HCT116 (cell line): ENCODE data around the gene MT4. TPM values are rescaled to one million over a fixed set of nuclear protein-coding genes. Genes with fewer than 3 reads are reported as not detected.
A peak's percentile ranks its signal among the peaks of the same experiment; 100 is the strongest.

Source experiments
- ATAC-seq: fragments of 200-7000 bp; cut with Tn5 transposase; 2 replicates; pipeline ENCODE4 v1.9.1; 2020; ENCODE audit warnings: mild to moderate bottlenecking, moderate library complexity
- BruUV-seq: library from RNA; stranded (reverse); fragments of 400-500 nt; replicated peaks from 2 replicates; lab custom pipeline; 2021; lab: Mats Ljungman, UMichigan
- CTCF ChIA-PET: fragments of 300-600 bp; sonication (Branson Sonifier 250); formaldehyde crosslinking; loops from one replicate; lab custom pipeline; 2021; ENCODE audit warnings: antibody characterized with exemption; lab: Charles Lee
- POLR2A ChIA-PET: fragments of 300-600, 350-600 bp; sonication (Branson Sonifier 250); formaldehyde crosslinking; loops from one replicate; lab custom pipeline; 2021; ENCODE audit warnings: antibody characterized with exemption; lab: Charles Lee
- RAD21 ChIA-PET, 2 experiments: fragments of 300-600 bp; sonication (Branson Sonifier 250); formaldehyde crosslinking; loops; one replicate each; lab custom pipeline; 2023; ENCODE audit warnings: low total read pairs in 2 of 2; ENCODE audit not compliant: uncharacterized antibody in 2 of 2, unreplicated experiment in 2 of 2, low non-redundant PET in 1 of 2; lab: Charles Lee
- DNase-seq: peaks from one replicate; pipeline ENCODE4 v3.0.0-alpha.2; 2010; ENCODE audit warnings: low read depth, low spot score
- H2AFZ ChIP-seq: fragments of 200-600 bp; shearing (Covaris generic), sonication (generic); 2 replicates; pipeline ENCODE4 v1.6.1; 2017; ENCODE audit warnings: low read depth, mixed run types, mixed read lengths, antibody characterized with exemption, low read length; ENCODE audit not compliant: poor library complexity, severe bottlenecking
- H3K27ac ChIP-seq: 2 replicates; pipeline ENCODE4 v1.5.1; 2012; ENCODE audit warnings: low read depth, low read length
- H3K27me3 ChIP-seq: fragments of 200-600 bp; sonication (generic); 2 replicates; pipeline ENCODE4 v1.6.1; 2016; ENCODE audit warnings: mixed run types, low read length, mixed read lengths; ENCODE audit not compliant: insufficient read depth
- H3K36me3 ChIP-seq, 2 experiments: fragments of 200-500 bp in 1 of 2; fragments of 200-600 bp in 1 of 2; sonication (Bioruptor generic) in 1 of 2; sonication (generic) in 1 of 2; 2 replicates each; pipeline versions ENCODE4 v1.5.1 to v1.6.1; 2014 to 2016; ENCODE audit warnings: low read length in 2 of 2, inconsistent platforms in 1 of 2, mixed read lengths in 1 of 2, mixed run types in 1 of 2; ENCODE audit not compliant: insufficient read depth in 2 of 2, control insufficient read depth in 1 of 2
- H3K4me1 ChIP-seq, 2 experiments: fragments of 200-600 bp in 1 of 2; sonication (generic) in 1 of 2; 2 replicates each; pipeline versions ENCODE4 v1.5.1 to v1.6.1; 2012 to 2017; ENCODE audit warnings: low read length in 2 of 2, inconsistent platforms in 1 of 2, mild to moderate bottlenecking in 1 of 2, mixed read lengths in 1 of 2, mixed run types in 1 of 2, moderate library complexity in 1 of 2; ENCODE audit not compliant: insufficient read depth in 2 of 2, control insufficient read depth in 1 of 2
- H3K4me2 ChIP-seq: fragments of 200-600 bp; sonication (generic); 2 replicates; pipeline ENCODE4 v1.6.1; 2017; ENCODE audit warnings: mixed run types, low read length, mixed read lengths
- H3K4me3 ChIP-seq, 2 experiments: fragments of 200-600 bp in 1 of 2; sonication (generic) in 1 of 2; replicated peaks in 1 of 2; 2 replicates each; pipeline ENCODE4 v1.5.1; 2011 to 2016; ENCODE audit warnings: low read length in 2 of 2, control low read depth in 1 of 2, low read depth in 1 of 2, mild to moderate bottlenecking in 1 of 2, mixed read lengths in 1 of 2, mixed run types in 1 of 2
- H3K79me2 ChIP-seq: fragments of 200-600 bp; sonication (generic); 2 replicates; pipeline ENCODE4 v1.6.1; 2017; ENCODE audit warnings: mild to moderate bottlenecking, mixed run types, low read length, moderate library complexity, mixed read lengths; ENCODE audit not compliant: insufficient read depth
- H3K9ac ChIP-seq: fragments of 200-600 bp; sonication (generic); 2 replicates; pipeline ENCODE4 v1.6.1; 2016; ENCODE audit warnings: low read length, mixed read lengths
- H3K9me2 ChIP-seq: fragments of 200-600 bp; sonication (generic), shearing (Covaris generic); 2 replicates; pipeline ENCODE4 v1.6.1; 2017; ENCODE audit warnings: mixed run types, mild to moderate bottlenecking, moderate library complexity; ENCODE audit not compliant: insufficient read depth
- H3K9me3 ChIP-seq, 2 experiments: fragments of 200-500 bp in 1 of 2; fragments of 200-600 bp in 1 of 2; sonication (Bioruptor generic) in 1 of 2; sonication (generic) in 1 of 2; 2 replicates each; pipeline ENCODE4 v1.6.1; 2014 to 2017; ENCODE audit warnings: low read length in 2 of 2, mixed read lengths in 2 of 2, inconsistent platforms in 1 of 2, low read depth in 1 of 2, mild to moderate bottlenecking in 1 of 2, mixed run types in 1 of 2, moderate library complexity in 1 of 2; ENCODE audit not compliant: control insufficient read depth in 1 of 2, insufficient read depth in 1 of 2
- H4K20me1 ChIP-seq: fragments of 200-600 bp; sonication (generic), shearing (Covaris generic); 2 replicates; pipeline ENCODE4 v1.6.1; 2017; ENCODE audit warnings: mixed run types, mild to moderate bottlenecking, moderate library complexity; ENCODE audit not compliant: insufficient read depth
- CBX3 ChIP-seq: IDR thresholded peaks from 2 replicates; pipeline ENCODE4 v1.6.1; 2012; ENCODE audit warnings: low read depth
- CEBPB ChIP-seq: IDR thresholded peaks from 2 replicates; pipeline ENCODE4 v1.6.1; 2012; ENCODE audit warnings: low read depth
- EGR1 ChIP-seq: IDR thresholded peaks from 2 replicates; pipeline ENCODE4 v1.6.1; 2012; ENCODE audit warnings: low read depth
- EZH2phosphoT487 ChIP-seq: fragments of 200-600 bp; IDR thresholded peaks from 2 replicates; pipeline ENCODE4 v1.6.1; 2018; ENCODE audit warnings: antibody characterized with exemption, borderline replicate concordance
- FOSL1 ChIP-seq: IDR thresholded peaks from 2 replicates; pipeline ENCODE4 v1.6.1; 2012; ENCODE audit warnings: low read depth
- JUND ChIP-seq: IDR thresholded peaks from 2 replicates; pipeline ENCODE4 v1.6.1; 2012
- POLR2AphosphoS5 ChIP-seq: IDR thresholded peaks from 2 replicates; pipeline ENCODE4 v1.6.1; 2011; ENCODE audit warnings: mild to moderate bottlenecking, low read depth, low read length, moderate library complexity
- SIN3A ChIP-seq: IDR thresholded peaks from 2 replicates; pipeline ENCODE4 v1.6.1; 2012; ENCODE audit warnings: low read depth
- SRF ChIP-seq: IDR thresholded peaks from 2 replicates; pipeline ENCODE4 v1.6.1; 2012; ENCODE audit warnings: low read depth
- TCF7L2 ChIP-seq: IDR thresholded peaks from 2 replicates; pipeline ENCODE4 v1.7.0; 2011; ENCODE audit warnings: borderline replicate concordance, inconsistent platforms; ENCODE audit not compliant: insufficient read depth, insufficient read length; ENCODE audit errors: extremely low read depth
- YY1 ChIP-seq: IDR thresholded peaks from 2 replicates; pipeline ENCODE4 v1.6.1; 2011; ENCODE audit warnings: low read length, low read depth, moderate library complexity, mild to moderate bottlenecking; ENCODE audit not compliant: insufficient replicate concordance; ENCODE audit errors: extremely low read depth
- intact Hi-C: fragments of 100-400 bp; cut with micrococcal nuclease; formaldehyde crosslinking; loops from 2 replicates; pipeline ENCODE4 v1.10.0; 2022
- total RNA-seq: library from RNA; stranded (reverse); gene quantifications from one replicate; pipeline ENCODE4 v1.2.1, GENCODE V29; 2021; ENCODE audit not compliant: unreplicated experiment
- TF ChIP-seq, protein P1 (sequence below): IDR thresholded peaks from 2 replicates; pipeline ENCODE4 v1.6.1; 2012
- TF ChIP-seq, protein P2 (sequence below): IDR thresholded peaks from 2 replicates; pipeline ENCODE4 v1.6.1; 2012

Gene MT4
- total RNA-seq, 1 experiment from 2014 or later: not detected

DNA sequence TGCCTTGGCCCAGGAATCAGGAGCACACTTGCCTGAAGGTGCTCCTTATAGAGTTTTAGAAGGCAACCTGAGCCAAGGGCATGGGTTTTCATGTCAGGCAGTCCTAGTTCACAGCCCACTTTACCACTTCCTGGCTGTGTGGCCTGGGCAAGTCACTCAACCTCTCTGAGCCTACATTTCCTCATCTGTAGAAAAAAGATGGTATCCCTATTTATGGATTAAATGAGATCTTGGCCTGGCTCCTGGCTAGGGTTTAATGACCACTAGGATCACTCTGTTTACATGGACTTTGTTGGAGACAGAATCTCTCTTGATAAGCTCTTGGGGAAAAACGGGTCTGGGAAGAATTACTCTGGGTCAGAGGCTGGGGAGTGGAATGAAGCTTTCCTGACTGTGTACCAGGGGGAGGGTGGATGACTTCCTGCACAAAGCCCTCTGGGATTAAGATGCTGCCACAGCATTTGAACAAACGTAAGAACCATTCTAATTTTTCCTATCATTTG is 45.8 kb downstream of the MT4 start:
- BruUV-seq: no TSS peak
- Histone ChIP-seq H3K27ac (peak overlapping the region; percentile 96), H3K4me3 (peak overlapping the region in 1 of 2 experiments; percentile 85; a peak in 3 of 4 replicates), H3K4me1 (peaks cover 73 to 89% of the 10 kb centered on the region in 2 experiments), H3K9me2 (no peaks in the 10 kb centered on the region)
- DNase-seq: no peak
- TF ChIP-seq EZH2phosphoT487 (no peak), CBX3 (no peak), JUND (no peak), FOSL1 (no peak), TCF7L2 (no peak), CEBPB (no peak), POLR2AphosphoS5 (no peak), SRF (no peak), YY1 (no peak), EGR1 (no peak), SIN3A (no peak)
- TF ChIP-seq, protein P1, sequence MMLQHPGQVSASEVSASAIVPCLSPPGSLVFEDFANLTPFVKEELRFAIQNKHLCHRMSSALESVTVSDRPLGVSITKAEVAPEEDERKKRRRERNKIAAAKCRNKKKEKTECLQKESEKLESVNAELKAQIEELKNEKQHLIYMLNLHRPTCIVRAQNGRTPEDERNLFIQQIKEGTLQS: no peak
- TF ChIP-seq, protein P2, sequence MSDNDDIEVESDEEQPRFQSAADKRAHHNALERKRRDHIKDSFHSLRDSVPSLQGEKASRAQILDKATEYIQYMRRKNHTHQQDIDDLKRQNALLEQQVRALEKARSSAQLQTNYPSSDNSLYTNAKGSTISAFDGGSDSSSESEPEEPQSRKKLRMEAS: no peak
- TF ChIP-seq, all 23 proteins: peak for 0
- Histone ChIP-seq H3K4me2 (peak overlapping the region; percentile 95), H4K20me1 (no peaks in the 10 kb centered on the region), H2AFZ (no peak overlapping the region), H3K79me2 (peaks cover 14% of the 10 kb centered on the region), H3K36me3 (no peaks in the 10 kb centered on the region), H3K9ac (peak overlapping the region; percentile 91), H3K27me3 (no peaks in the 10 kb centered on the region), H3K9me3 (no peaks in the 10 kb centered on the region)
- intact Hi-C loops: no loop called here
- ChIA-PET CTCF (interaction anchor here (0.7 to 1.7 kb wide), 4 partner anchors 9 to 91 kb away, joined by 3 to 6 read pairs (median 4); partner anchors contain the start of gene MT1E), POLR2A (interaction anchor here (1.2 to 16.1 kb wide), 4 partner anchors 14 to 321 kb away, joined by 3 to 344 read pairs (median 4); partner anchors contain the start of genes HERPUD1 and MT1E), RAD21 (interaction anchor here (1.7 to 2.0 kb wide), 2 partner anchors 14 to 15 kb away, joined by 4 to 5 read pairs; partner anchors contain the start of gene MT1E (in 2 of the 2))
- ATAC-seq: no peak
